H9 (cell line): ENCODE measurements around the gene ZBTB7A. TPM values are rescaled to one million over a fixed set of nuclear protein-coding genes. Genes with fewer than 3 reads are reported as not detected.

Source experiments
- DNase-seq: peaks from one replicate; pipeline ENCODE4 v3.0.0-alpha.2; 2017
- H2AFZ ChIP-seq: one replicate; pipeline ENCODE4 v1.6.1; 2013; ENCODE audit warnings: mild to moderate bottlenecking, low read length, control low read depth, moderate library complexity
- H2AK5ac ChIP-seq: 2 replicates; pipeline ENCODE4 v1.6.1; 2013; ENCODE audit warnings: low read length, control low read depth, mixed read lengths; ENCODE audit not compliant: insufficient read length
- H2BK120ac ChIP-seq: one replicate; pipeline ENCODE4 v1.6.1; 2013; ENCODE audit warnings: low read depth, mild to moderate bottlenecking, low read length, control low read depth, inconsistent platforms; ENCODE audit not compliant: poor library complexity, severe bottlenecking
- H2BK12ac ChIP-seq: 2 replicates; pipeline ENCODE4 v1.6.1; 2013; ENCODE audit warnings: low read length, control low read depth, mixed read lengths, low read depth; ENCODE audit not compliant: insufficient read length
- H2BK15ac ChIP-seq: 2 replicates; pipeline ENCODE4 v1.6.1; 2013; ENCODE audit warnings: low read depth, low read length, control low read depth
- H2BK20ac ChIP-seq: one replicate; pipeline ENCODE4 v1.6.1; 2013; ENCODE audit warnings: low read depth, mild to moderate bottlenecking, low read length, control low read depth, inconsistent platforms; ENCODE audit not compliant: poor library complexity, severe bottlenecking
- H2BK5ac ChIP-seq: 2 replicates; pipeline ENCODE4 v1.6.1; 2013; ENCODE audit warnings: low read length, control low read depth, mixed read lengths; ENCODE audit not compliant: insufficient read length
- H3K14ac ChIP-seq: 2 replicates; pipeline ENCODE4 v1.6.1; 2013; ENCODE audit warnings: low read length, control low read depth; ENCODE audit not compliant: insufficient read depth
- H3K18ac ChIP-seq: 2 replicates; pipeline ENCODE4 v1.6.1; 2013; ENCODE audit warnings: low read depth, mild to moderate bottlenecking, mixed read lengths, low read length, control low read depth; ENCODE audit not compliant: insufficient read length
- H3K23ac ChIP-seq: 2 replicates; pipeline ENCODE4 v1.6.1; 2013; ENCODE audit warnings: low read length, control low read depth, mixed read lengths, low read depth; ENCODE audit not compliant: insufficient read length
- H3K23me2 ChIP-seq: 2 replicates; pipeline ENCODE4 v1.6.1; 2013; ENCODE audit warnings: low read depth, mild to moderate bottlenecking, mixed read lengths, low read length, control low read depth; ENCODE audit not compliant: insufficient read length, poor library complexity, severe bottlenecking
- H3K27ac ChIP-seq: 2 replicates; pipeline ENCODE4 v1.5.1; 2013; ENCODE audit warnings: low read length, control low read depth, mixed read lengths, low read depth; ENCODE audit not compliant: insufficient read length
- H3K27me3 ChIP-seq: 2 replicates; pipeline ENCODE4 v1.6.1; 2013; ENCODE audit warnings: low read length, control low read depth, inconsistent platforms; ENCODE audit not compliant: insufficient read depth
- H3K4ac ChIP-seq: 2 replicates; pipeline ENCODE4 v1.6.1; 2013; ENCODE audit warnings: low read depth, mild to moderate bottlenecking, control low read depth, inconsistent platforms, low read length, moderate library complexity
- H3K4me1 ChIP-seq: 2 replicates; pipeline ENCODE4 v1.6.1; 2013; ENCODE audit warnings: low read length, control low read depth, inconsistent platforms; ENCODE audit not compliant: insufficient read depth
- H3K4me2 ChIP-seq: 2 replicates; pipeline ENCODE4 v1.6.1; 2013; ENCODE audit warnings: low read length, control low read depth, mixed read lengths; ENCODE audit not compliant: insufficient read length, insufficient read depth
- H3K56ac ChIP-seq: 2 replicates; pipeline ENCODE4 v1.6.1; 2013; ENCODE audit warnings: low read depth, mild to moderate bottlenecking, mixed read lengths, low read length, control low read depth; ENCODE audit not compliant: insufficient read length
- H3K79me1 ChIP-seq: 2 replicates; pipeline ENCODE4 v1.6.1; 2013; ENCODE audit warnings: low read depth, mild to moderate bottlenecking, moderate library complexity, low read length, control low read depth, inconsistent platforms; ENCODE audit not compliant: insufficient read depth, poor library complexity, severe bottlenecking
- H3K79me2 ChIP-seq: 2 replicates; pipeline ENCODE4 v1.6.1; 2013; ENCODE audit warnings: low read length, control low read depth, inconsistent platforms; ENCODE audit not compliant: insufficient read depth
- H3K9ac ChIP-seq: 2 replicates; pipeline ENCODE4 v1.6.1; 2013; ENCODE audit warnings: low read length, control low read depth, mixed read lengths; ENCODE audit not compliant: insufficient read length; ENCODE audit errors: extremely low read depth
- H3K9me3 ChIP-seq: one replicate; pipeline ENCODE4 v1.6.1; 2013; ENCODE audit warnings: low read depth, low read length, inconsistent platforms; ENCODE audit not compliant: control insufficient read depth
- H3T11ph ChIP-seq: one replicate; pipeline ENCODE4 v1.6.1; 2013; ENCODE audit warnings: mild to moderate bottlenecking, low read length, control low read depth, inconsistent platforms
- H4K20me1 ChIP-seq: one replicate; pipeline ENCODE4 v1.6.1; 2013; ENCODE audit not compliant: control insufficient read depth, insufficient read length, insufficient read depth
- H4K5ac ChIP-seq: 2 replicates; pipeline ENCODE4 v1.6.1; 2013; ENCODE audit warnings: low read depth, mild to moderate bottlenecking, mixed read lengths, low read length, control low read depth; ENCODE audit not compliant: insufficient read length
- H4K8ac ChIP-seq: replicated peaks from 2 replicates; pipeline ENCODE4 v1.6.1; 2013; ENCODE audit warnings: low read length, control low read depth, mixed read lengths, low read depth; ENCODE audit not compliant: insufficient read length
- H4K91ac ChIP-seq: 2 replicates; pipeline ENCODE4 v1.6.1; 2013; ENCODE audit warnings: low read depth, mild to moderate bottlenecking, moderate library complexity, mixed read lengths, low read length, control low read depth; ENCODE audit not compliant: insufficient read length
- H3K27ac Mint-ChIP-seq, 3 experiments: 2 replicates in 2 of 3; 3 replicates in 1 of 3; pipeline ENCODE4 v1.8.0; 2020 to 2021; ENCODE audit warnings: mixed read lengths in 3 of 3, mild to moderate bottlenecking in 1 of 3, moderate library complexity in 1 of 3
- H3K27me3 Mint-ChIP-seq: 2 replicates; pipeline ENCODE4 v1.8.0; 2021; ENCODE audit warnings: low read depth, mild to moderate bottlenecking, moderate library complexity, mixed read lengths
- H3K36me3 Mint-ChIP-seq, 3 experiments: 2 replicates in 2 of 3; 3 replicates in 1 of 3; pipeline ENCODE4 v1.8.0; 2020 to 2021; ENCODE audit warnings: low read depth in 3 of 3, mixed read lengths in 3 of 3; ENCODE audit not compliant: insufficient read depth in 1 of 3
- H3K4me1 Mint-ChIP-seq, 2 experiments: 2 replicates each; pipeline ENCODE4 v1.8.0; 2020; ENCODE audit warnings: mixed read lengths in 2 of 2
- H3K4me3 Mint-ChIP-seq, 2 experiments: 2 replicates in 1 of 2; 3 replicates in 1 of 2; pipeline ENCODE4 v1.8.0; 2020 to 2021; ENCODE audit warnings: mild to moderate bottlenecking in 2 of 2, mixed read lengths in 2 of 2, moderate library complexity in 1 of 2
- H3K9me3 Mint-ChIP-seq, 2 experiments: 2 replicates in 1 of 2; 3 replicates in 1 of 2; pipeline ENCODE4 v1.8.0; 2020; ENCODE audit warnings: mild to moderate bottlenecking in 2 of 2, mixed read lengths in 2 of 2, moderate library complexity in 1 of 2
- CTCF ChIP-seq: fragments of 200-600 bp; sonication (generic); conservative IDR thresholded peaks from 3 replicates; pipeline ENCODE4 v1.8.0; 2021; ENCODE audit warnings: antibody characterized with exemption, mild to moderate bottlenecking
- WGBS: extraction: QIAGEN DNeasy Blood & Tissue Kit; methylation state at CpG from one replicate; pipeline ENCODE4 v1.1.7; 2013; ENCODE audit warnings: missing lambda C conversion rate, low lambda C conversion rate, mixed read lengths; ENCODE audit not compliant: insufficient read length; ENCODE audit errors: extremely low coverage; 5-methylcytosine and 5-hydroxymethylcytosine counted together
- long read RNA-seq: library from polyadenylated mRNA; unstranded; transcript quantifications from one replicate; pipeline ENCODE4 v2.0.0, GENCODE V29; 2020
- total RNA-seq: library from RNA; stranded (reverse); gene quantifications from 2 replicates; pipeline ENCODE4 v1.2.1, GENCODE V29; 2021

The ZBTB7A gene
- total RNA-seq, result 22.8 and 24.9 TPM in 2 replicates
- long read RNA-seq, partial matches to known transcripts, result 0 of 2 reads
- long read RNA-seq, other reads (novel, unspliced or antisense), result 2 of 2 reads

DNA sequence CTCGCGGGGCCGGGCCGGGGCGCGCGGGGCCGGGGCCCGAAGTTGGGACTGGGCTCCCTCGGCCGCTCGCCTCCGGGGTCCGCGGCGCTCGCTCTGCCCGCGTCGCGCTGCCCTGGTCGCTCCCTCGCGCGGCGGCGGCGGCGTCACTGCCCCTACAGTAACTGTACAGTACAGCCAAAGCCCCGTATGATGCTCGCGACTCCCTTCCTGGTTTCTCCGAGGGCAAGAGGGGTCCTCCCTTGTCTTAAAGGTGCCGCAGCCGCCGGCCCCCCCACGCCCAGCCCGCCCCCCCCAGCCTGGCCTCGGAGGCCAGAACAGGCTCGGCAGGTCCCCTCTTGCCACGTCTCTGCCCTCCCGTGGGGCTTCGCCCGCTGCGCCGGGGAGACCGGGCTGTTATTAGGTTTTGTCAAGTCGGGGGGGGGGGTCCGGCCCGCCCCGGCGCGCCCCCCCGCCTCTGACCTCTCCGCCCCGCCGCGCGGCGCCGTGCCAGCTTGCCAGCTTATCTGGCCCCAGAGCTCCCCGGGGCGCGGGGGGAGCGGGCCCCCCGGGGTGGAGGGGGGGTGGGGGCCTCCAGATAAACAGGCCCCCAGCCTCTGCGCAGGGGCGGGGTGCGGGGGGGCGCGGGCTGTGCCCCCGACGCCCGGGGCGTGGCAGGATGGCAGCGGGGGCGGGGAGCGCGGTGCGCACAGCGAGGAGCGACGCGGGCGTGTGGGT is at the start of gene ZBTB7A:
Gene ZBTB7A, minus strand, starts transcription at position 218 of the 714 bp plus-strand sequence. CDS start 11,667 bp downstream, outside the sequence.
- peaks cover 6% of the 10 kb centered on the region for H3K79me1 ChIP-seq
- H2BK15ac ChIP-seq, result no peak within 1 kb of the TSS
- H4K5ac ChIP-seq, result no peak within 1 kb of the TSS
- H3K18ac ChIP-seq, result no peak within 1 kb of the TSS
- H3K27ac ChIP-seq, result no peak within 1 kb of the TSS
- H3K27me3 ChIP-seq, result peaks cover 10% of the 10 kb centered on the region; the same call in 1 of the 2 replicates
- 0 out of 2 replicates have a peak within 1 kb of the TSS, but pooled peaks have one; percentile 26 for H3K14ac ChIP-seq
- no peak within 1 kb of the TSS for H2BK5ac ChIP-seq
- H3K23me2 ChIP-seq, result peaks cover 15% of the 10 kb centered on the region
- no peaks in the 10 kb centered on the region for H3K9me3 ChIP-seq
- Mint-ChIP-seq H3K4me1 (peaks cover 8 to 24% of the 10 kb centered on the region in 2 experiments), H3K27me3 (peaks cover 29% of the 10 kb centered on the region), H3K36me3 (peaks cover 0 to 7% (median 4%) of the 10 kb centered on the region in 3 experiments; a peak in 2 of 7 replicates), H3K4me3 (peak within 1 kb of the TSS; percentile 61 to 80), H3K9me3 (no peaks in the 10 kb centered on the region; a peak in 2 of 5 replicates), H3K27ac (no peak within 1 kb of the TSS)
- H3K4me1 ChIP-seq, result no peaks in the 10 kb centered on the region; the same call in 1 of the 2 replicates
- peak; percentile 61 for DNase-seq
- no peak for TF ChIP-seq CTCF
- H4K91ac ChIP-seq, result no peak within 1 kb of the TSS
- no peak within 1 kb of the TSS for H2BK12ac ChIP-seq
- H3K9ac ChIP-seq, result no peak within 1 kb of the TSS
- no peak within 1 kb of the TSS for H2AFZ ChIP-seq
- no peak within 1 kb of the TSS for H3K56ac ChIP-seq
- no peak within 1 kb of the TSS for H2BK20ac ChIP-seq
- H4K20me1 ChIP-seq, result peaks cover 3% of the 10 kb centered on the region
- H3T11ph ChIP-seq, result no peak within 1 kb of the TSS
- H3K79me2 ChIP-seq, result peaks cover 19% of the 10 kb centered on the region; the same call in 1 of the 2 replicates
- H3K4me2 ChIP-seq, result peak within 1 kb of the TSS; percentile 17
- no peak within 1 kb of the TSS for H4K8ac ChIP-seq
- no peak within 1 kb of the TSS for H3K4ac ChIP-seq
- WGBS, result no CpG with 5 or more reads among the region's 85 CpGs
- no peak within 1 kb of the TSS for H2AK5ac ChIP-seq
- no peak within 1 kb of the TSS for H3K23ac ChIP-seq
- no peak within 1 kb of the TSS for H2BK120ac ChIP-seq
